Esophagus muscularis mucosa (tissue), 3 donors: ENCODE data around the gene XPNPEP2.

Experiments used
- CTCF ChIP-seq, 3 experiments: fragments of 200-600 bp in 2 of 3; fragments of 450-650 bp in 1 of 3; sonication (generic) in 2 of 3; IDR thresholded peaks; one replicate each; pipeline ENCODE4 v1.5.1; 2017 to 2019; ENCODE audit warnings: antibody characterized with exemption in 3 of 3, mild to moderate bottlenecking in 2 of 3, moderate library complexity in 1 of 3
- POLR2A ChIP-seq: fragments of 450-650 bp; IDR thresholded peaks from one replicate; pipeline ENCODE4 v1.6.1; 2017; ENCODE audit warnings: antibody characterized with exemption, moderate library complexity, mild to moderate bottlenecking, low read depth

GRCh38 chrX:129746557-129747470 is 8.0 kb downstream of the XPNPEP2 start:
- TF ChIP-seq CTCF (IDR thresholded peaks at IDR 0.05) (no peak), POLR2A (no peak)
